Stromal cell of bone marrow (primary cell): ENCODE data around the gene CYB5R2.
"Not testable (repeated sequence)": the region's sequence is repeated elsewhere in the genome, so short reads cannot be mapped to it uniquely, and the experiment has no call there.

ENCODE experiments used
- DNase-seq: peaks from one replicate; pipeline ENCODE4 v3.0.0-alpha.2; 2012; ENCODE audit warnings: low read depth

Gene CYB5R2

DNA sequence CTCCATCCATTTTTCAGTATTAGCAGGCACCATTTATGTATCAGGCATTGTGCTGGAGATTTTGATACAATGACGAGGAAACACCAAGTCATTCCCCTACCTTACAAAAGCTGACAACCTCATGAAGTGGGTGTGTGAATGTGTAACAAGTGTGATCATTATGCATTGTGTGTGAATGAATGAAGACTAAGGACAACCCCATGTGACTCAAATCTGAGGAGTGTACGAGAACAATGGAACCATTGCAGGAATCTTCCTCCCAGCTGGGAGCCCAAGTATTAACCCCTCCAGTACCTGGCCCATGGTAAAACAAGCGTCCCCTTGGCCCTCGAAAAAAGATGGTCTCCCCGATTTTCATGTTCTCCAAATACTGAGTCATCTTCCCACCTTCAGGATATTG is 4.4 kb downstream of the CYB5R2 start:
- no peak for DNase-seq

DNA sequence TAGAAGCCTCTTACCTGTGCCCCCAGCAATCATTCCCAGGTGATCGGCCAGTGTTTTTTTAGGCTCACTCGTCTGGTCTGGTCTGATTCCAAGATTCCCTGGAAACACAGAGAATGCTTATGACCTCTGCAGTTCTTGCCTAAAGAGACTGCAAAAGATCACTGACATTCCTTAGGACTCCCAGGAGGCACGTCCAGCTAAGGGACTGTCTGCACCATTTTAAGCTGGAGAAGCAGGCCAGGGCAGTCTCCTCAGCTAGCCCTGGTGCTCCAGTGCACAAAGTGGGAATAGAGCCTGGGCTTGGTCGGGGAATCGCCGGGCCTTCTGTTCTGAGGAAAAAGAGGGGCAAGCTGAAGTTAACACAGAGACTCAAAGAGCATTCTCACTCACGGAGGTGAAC is 4.8 kb downstream of the CYB5R2 start:
- no peak for DNase-seq

DNA sequence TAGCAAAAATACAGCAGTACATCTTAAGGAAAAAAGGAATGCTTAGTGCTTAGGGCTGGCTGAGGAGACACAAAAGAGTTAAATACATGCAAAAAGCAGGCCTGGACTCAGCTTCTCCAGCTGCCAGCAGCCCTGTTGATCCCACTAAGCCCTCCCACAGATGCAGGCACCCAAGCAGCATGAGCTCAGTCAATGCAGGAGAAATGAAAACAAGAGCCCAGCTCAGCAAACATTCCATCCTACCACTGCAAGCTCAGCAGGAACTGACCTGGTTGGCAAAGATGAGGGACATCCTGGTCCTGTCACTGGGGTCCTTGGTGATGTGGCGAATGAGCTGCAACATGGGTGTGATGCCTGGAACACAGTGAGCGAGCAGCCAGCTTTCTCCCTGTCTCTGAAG is 5.8 kb downstream of the CYB5R2 start:
- DNase-seq, result no peak

DNA sequence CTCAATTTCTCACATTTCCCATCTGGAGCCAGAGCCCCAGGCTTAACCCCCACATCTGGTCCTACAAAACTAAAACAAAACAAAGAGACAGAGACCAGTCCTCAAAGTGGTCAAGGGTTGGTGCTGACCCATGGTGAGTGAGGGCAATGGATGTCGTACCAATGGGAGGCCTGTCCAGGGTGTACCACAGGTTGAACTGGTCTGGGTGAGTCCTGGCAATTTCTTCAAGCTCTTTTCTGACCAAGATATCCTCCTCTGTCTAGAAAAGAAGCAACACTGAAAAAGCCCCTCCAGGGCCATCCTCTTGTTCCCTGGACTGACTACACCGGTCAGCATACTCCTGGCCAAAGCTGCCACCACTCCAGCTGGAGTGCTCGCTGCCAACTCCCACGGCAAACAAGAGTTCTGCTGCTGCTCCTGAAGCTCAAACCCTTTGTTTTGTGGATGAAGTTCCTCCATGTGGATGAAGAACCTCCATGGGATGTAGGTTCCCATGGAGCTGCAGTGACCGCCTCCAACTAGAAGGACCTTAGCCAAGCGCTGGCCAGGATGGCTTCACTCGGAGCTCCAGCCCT is 6.9 kb downstream of the CYB5R2 start:
- no peak for DNase-seq

DNA sequence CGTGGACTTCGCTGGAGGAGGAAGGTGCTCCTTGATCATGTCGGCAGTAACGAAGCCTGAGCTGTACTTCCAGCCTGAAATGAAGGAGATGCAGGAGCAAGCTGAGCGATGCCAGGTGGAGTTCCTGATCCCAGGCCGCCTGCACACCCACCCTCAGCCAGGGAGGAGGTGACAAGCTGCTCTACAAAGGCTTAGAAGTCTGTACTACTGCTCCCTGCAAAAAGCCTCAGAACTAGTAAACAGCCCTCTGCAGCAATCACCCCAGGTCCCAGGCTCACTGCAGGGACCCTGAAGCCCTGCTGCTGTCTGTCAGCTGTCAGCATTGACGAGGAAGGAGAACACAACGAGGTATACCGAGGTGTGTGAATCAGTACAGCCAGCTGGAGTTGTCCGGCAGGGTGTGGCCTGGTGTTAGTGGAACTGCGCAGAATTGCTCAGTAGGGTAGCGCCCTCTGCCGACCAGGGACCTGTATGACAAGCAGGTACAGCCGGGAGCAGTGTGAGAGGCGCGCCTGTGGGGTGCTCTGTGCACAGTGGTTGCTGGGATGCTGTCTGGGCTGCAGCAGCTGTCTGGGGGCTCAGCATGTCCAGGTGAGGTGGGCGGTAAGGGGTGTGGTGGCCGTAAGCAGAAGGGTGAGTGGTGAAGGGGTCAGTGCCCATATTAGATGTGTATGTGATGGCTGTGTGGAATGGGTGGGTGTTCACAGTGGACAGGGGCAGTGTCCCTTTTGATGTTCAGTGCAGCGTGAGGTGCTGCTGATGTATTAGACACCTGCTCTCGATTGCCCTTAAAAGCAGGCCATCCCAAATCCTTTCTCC is 7.6 kb downstream of the CYB5R2 start:
- DNase-seq, result peak; percentile 38

DNA sequence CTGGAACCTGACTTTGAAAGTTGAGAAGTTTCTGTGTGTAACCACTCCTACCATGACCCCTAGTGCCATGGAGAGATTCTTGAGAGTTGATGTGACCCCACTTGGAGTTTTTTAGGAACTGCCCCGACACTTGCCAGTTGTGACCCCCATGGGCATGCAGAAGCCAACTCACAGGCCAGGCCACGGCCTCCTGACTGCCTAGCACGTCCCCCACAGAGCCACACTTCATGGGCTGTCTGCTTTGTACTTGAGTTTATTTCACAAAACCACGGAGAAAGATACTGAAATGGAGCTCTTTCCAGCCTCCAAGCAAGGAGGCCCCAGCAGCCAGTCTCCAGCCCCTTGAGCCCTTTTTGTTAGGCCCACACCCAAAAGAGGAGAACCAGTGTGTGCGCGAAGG is 8.4 kb downstream of the CYB5R2 start:
- no peak for DNase-seq

DNA sequence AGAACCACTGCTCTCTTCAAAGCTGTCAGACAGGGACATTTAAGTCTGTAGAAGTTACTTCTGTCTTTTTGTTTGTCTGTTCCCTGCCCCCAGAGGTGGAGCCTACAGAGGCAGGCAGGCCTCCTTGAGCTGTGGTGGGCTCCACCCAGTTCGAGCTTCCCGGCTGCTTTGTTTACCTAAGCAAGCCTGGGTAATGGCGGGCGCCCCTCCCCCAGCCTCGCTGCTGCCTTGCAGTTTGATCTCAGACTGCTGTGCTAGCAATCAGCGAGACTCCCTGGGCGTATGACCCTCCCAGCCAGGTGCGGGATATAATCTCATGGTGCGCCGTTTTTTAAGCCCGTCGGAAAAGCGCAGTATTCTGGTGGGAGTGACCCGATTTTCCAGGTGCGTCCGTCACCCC is 9.8 kb downstream of the CYB5R2 start:
- DNase-seq, result not testable (repeated sequence)

DNA sequence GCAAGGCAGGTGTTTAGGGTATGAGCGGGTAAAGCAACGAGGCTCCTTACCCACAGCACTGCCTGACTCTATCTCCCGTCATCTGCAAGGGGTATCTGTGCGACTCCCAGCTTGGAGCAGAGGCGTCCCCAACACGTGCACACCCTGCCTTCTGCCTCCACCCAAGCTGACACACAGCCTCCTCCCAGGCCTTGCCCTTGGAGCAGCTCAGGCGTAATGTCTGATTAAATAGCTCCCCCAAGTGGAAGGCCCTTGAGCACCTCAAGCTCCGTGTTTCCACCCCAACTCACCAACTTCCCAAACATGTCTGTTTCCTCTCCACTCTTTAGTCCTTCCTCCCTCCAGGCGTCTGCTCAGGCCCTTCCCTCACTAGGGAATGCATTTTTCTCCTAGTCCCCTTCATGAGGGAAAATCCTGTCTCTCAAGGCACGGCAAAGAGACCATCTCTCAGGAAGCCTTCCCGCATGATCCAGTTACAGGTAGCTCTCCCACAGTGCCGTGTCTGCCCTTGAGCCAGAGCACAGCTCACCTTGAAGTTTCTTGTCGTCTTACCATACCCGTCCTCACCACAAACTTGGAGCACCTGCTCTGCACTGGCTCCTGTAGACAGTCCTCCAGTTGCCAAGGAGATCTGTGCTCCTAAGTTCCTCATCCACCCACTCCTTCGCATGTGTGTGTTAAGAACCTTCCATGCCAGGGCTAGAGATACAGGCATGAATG is 15.8 kb downstream of the CYB5R2 start:
- peak; percentile 57 for DNase-seq

DNA sequence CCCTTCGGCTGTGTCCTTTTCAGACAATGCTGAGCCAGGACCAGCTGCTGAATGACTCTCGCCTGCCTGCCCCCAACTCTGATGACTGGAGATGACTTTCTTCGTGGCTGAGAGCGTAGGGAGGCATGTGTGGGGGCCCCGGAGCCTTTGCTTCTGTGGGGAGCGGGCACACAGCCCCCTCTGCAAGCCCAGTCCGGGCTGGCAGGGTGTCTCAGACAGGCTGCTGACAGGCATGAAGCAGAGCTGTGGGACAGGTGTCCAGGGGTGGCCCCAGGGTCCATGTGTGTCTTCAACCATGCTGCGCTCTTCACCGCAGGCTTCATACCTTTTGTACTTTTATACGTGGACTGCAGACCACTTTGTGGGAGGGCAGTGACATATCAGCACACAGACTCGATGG is 16.6 kb downstream of the CYB5R2 start:
- no peak for DNase-seq

DNA sequence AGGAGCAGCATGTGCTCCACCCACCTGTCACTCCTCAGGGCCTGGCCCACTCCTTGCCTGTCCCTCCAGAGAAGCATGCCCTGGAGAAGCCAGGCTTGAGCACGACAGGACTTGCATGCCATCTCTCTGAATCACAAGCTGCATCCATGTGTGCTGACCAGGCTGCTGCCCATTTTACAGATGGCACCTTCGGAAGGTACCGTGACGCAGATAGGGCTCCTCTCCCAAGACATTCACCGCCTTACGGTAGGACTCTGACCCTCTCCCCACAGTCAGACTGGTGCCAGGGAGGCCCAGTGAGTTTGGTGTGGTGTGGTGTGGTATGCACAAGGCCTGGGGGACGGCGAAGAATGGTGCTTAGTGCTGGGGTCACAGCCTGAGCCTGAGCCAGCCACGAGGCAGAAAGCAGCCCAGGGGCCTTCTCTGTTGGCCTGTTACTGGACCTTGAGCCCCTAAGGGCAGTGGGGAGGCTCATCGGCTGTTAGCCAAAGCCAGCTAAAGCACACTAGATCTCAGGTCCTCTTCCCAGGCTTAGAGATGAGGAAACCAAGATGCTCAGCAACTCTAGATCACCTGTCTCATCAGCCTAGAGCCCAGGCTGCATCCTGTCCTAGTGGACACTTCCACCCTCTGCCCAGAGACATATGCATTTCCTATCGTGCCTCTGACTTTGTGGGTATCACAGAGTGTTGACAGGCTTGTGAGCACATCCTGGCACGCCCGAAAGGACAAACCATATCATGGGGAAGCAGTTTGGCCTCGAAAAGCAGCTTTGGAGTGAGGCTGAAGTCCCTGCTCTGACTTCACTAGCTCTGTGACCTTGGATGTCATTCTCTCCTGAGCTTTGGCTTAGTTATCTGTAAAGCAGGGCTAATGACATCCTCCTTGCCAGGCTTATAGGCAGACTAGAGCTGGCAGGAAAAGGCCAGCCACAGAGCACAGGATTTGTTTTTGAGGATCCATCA is 17.8 kb downstream of the CYB5R2 start:
- no peak for DNase-seq

DNA sequence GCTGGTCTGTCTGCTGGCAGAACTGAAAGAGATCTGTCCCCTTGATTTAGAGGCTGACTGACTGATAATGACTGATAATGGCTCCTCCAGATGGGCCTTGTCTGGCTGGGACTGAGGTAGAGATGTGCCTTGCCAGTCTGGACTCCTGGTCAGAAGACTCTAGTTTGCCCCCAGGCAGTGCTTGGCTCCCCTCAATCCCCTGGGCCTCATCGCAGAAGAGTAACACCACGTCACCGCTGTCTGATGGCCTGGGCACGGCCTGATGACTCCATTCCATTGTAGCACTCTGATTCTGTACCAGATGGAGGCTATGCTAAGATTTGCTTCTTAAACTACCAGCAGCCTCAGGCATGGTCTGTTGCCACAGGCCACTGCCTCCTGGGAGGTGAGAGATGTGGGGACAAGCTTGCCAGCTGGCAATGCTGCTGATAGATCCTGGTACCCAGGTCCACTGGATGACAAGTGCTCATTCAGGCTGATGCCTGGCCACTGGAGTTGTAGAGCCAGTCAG is 19.1 kb downstream of the CYB5R2 start:
- no peak for DNase-seq

DNA sequence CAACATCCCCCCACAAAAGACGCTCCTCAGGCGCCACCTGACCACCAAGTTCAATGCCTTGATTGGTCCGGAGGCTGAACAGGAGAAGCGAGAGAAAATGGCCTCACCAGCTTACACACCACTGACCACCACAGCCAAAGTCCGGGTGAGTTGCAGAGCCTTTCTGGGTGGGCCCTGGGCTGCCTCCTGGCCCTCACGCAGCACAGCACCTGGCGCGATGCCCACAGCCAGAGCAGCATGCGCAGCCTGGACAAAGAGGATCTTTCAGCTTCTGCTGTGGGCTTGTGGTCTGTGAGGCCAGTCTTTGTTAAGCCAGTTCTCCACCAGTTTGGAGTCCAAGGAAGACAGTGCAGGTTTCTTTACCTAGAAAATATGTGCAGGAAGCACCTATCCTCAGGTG is 21.6 kb downstream of the CYB5R2 start:
- DNase-seq, result no peak

DNA sequence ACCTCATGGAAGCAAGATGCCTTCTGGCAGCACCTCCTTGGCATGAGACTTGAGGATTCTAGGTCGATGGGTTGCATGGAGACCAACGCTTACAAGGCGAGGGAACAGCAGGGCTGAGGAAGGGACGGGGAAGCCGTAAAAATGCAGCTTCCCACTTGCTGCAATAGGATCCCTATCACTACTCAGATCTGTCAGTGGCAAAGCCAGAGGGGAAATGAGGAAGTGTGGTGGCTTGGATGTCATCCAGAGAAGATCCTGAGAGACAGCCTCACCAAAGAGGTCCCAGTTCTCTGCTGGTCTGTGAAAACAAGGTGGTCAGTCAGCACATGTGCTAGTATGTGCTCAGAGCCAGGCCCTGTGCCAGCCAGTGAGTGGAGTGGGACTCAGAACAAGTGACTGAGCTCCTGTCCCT is 22.2 kb downstream of the CYB5R2 start:
- no peak for DNase-seq

DNA sequence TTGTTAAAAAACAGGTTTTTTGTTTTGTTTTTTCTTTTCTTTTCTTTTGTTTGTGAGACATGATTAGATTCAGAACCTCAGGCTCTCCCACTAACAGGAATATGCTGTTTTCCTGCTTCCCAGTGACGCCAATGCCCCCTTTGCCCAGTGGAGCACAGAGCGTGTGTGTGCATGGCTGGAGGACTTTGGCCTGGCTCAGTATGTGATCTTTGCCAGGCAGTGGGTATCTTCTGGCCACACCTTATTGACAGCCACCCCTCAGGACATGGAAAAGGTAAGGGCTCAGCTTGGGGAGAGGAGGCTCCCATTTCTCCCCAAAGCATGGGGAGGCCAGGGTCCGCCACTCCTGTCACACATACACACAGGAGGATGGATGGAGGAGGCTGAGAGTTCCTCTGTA is 25.0 kb downstream of the CYB5R2 start:
- DNase-seq, result no peak

DNA sequence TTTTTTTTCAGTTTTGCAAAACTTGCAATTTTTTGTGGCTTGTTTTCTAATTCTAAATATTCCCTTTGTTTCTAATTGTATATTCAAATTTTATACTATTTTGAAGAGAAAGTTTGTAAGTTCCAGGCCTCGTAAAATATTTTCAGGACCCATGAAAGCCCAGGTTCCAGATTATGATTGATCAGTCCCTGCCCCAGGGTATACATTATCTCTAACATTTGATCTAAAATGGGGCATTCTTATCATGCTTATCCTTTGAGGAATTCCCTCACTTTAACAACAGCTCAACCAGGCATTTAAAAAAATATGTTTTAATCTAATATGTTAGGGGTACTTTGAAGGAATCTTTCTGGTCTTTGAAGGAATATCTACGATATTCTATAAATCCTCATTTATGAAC is 26.4 kb downstream of the CYB5R2 start:
- no peak for DNase-seq

DNA sequence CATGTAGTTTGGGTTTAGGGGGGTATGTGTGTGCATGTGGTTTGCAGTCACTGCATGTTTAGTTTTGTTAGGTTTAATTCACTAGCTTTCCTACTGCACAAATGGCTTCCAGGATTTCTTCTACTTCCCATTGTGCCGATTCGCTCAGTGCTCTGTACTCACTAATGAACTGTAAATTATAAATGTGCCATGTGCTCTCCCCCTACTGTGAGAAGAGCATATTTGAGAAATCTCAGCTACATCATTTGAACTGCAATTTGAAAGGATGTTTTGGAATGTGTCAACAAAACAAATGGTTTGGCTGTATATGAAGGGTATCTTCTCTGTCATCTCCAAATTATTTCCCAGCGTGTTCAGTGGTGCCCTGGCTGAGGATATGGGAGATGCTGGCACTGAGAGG is 28.1 kb downstream of the CYB5R2 start:
- no peak for DNase-seq

DNA sequence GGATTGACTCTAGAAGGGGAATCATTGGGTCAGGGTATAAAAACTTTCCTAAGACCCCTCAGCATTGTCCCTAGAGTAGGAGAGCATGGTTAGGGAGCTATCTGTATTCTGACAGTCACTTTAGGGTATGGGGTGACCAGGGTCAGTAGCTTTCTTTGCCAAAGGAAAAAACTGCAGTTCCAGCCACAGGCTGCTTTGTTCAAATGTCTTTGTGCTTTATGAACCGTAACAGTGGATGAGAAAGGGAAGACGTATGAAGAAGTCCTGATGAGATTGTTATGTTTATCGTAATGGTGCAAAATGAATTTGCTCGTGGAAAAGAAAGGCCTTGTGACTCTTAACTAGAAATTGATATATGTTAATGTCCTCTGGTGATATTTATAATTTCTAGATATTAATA is 30.0 kb downstream of the CYB5R2 start:
- DNase-seq, result no peak

DNA sequence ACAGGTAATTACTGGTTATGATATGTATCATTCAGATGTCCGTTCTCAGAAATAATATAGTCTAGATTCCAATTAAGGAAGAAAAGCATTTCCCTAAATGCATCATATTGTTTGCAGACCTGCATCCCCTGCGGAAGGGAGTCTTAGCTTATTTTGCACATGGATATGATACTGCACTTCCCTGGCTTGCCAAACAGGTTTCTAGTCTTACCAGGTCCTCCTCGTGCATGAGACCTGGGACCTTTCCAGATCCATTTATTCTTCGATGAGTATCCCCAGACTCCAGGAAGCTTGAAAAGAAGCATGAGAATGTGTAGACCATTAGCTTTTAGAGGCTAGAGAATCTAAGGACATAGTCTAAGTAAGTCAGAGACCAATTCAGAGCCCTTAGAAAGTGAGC is 30.6 kb downstream of the CYB5R2 start:
- no peak for DNase-seq

DNA sequence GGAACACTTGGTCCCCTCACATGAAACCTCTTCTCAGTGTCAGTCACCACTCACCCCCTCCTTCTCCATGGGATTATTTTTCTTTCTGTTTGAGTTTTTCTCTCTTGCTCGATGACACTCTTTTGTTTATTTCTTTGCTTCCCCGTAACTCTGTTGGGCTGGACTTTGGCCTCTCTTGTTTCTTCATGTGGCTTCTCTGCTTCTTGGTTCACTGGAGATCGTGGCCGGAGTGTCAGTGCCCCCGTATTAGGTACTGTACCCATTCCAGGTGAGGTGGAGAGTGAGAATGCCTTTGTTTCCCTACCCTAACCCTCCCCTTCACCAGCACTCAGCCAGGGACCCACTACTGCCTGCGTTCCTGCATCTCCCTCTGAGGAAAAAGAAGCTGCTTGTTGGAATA is 32.5 kb downstream of the CYB5R2 start:
- DNase-seq, result no peak

DNA sequence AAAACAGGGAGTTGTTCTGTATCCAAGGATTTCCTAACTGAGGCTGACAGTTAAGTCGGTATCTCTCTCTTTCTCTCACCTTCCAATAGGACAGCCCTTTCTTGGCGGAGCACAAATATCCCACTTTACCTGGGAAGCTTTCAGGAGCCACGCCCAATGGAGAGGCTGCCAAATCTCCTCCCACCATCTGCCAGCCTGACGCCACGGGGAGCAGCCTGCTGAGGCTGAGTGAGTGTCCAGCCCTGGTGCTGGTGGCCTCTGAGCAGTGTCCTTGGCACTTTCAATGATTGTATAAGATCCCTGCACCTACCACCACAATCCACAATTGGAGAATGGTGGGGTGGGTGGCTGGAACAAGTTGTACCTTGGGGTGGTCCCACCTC is 33.7 kb downstream of the CYB5R2 start:
- no peak for DNase-seq

DNA sequence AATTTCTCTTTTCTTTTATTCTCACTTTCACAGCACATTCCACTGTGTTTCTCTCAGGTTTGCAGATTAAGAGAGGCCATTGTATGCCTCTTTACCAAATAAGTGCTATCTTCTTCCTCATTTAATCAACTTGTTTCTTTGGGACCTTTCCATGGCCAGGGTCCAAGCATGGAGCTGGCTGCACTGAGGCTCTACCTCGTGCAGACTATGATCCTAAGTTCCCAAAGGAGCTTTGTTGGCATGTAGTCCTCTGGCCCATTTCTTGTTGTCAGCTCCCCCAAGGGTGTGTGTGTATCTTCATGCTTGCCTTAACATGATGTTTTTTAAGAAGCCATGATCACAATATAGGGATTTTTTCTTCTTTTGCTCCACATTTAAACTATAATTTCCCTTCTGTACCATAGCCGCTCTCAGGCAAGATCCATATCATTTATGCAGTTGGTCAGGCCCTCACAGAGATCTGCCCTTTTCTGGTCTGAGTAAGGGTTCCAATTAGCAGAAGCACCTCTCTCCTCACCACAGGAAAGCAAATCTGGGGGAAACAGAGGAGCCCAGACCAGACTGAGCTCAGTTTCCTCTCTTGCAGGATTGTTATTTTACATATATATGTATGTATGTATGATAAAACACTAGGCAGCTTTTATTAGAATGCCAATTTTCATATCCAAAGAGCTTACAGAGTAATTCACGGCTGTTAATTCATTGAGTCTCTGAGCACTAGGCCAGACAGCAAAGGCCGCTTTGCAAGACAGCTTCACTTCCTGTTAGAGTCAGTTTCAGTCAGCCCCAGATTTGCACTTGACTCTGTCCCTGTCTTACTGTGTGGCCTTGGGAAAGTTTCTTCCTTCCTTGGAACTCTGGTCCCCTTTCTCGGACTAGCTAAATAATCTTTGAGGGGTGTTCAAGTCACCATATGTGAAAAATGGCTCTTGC is 34.3 kb downstream of the CYB5R2 start:
- DNase-seq, result no peak
